ENCODE measurements around the gene TXNDC11.

TXNDC11 gene

DNA sequence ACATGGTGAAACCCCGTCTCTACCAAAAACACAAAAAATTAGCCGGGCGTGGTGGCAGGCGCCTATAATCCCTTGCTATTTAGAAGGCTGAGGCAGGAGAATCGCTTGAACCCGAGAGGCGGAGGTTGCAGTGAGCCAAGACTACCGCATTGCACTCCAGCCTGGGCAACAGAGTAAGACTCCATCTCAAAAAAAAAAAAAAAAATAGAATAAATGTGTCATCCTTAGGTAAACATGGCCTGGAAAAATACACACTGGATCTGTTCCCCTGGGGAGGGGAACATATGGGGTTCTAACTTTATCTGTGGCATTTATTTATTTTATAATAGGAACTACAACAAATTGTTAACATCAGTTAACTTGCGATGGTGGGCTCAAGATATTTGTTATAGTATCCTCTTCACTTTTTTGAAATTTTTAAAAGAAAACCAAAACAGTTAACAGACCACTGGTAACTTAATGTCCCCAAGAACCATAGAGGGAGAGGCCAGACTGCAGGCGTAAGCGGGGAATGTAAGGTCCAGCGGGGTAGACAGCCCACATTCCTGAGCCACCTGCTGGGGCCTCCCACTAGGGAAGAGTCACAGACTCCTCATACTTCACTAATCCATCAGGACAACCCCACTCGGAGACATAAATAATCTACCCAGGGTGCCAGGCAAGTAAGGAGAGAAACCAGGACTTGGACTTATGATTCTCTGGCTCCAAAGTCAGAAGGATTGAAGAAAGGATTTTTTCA lies 12.5 kb upstream of the TXNDC11 start:
- no peaks in the 10 kb centered on the region for H4K20me1 ChIP-seq (ENCODE audit: insufficient read depth)
- no peaks in the 10 kb centered on the region for H3K27me3 ChIP-seq (ENCODE audit: insufficient read depth, low read depth)
- H3K4me3 ChIP-seq (IDR thresholded peaks at IDR 0.05; ENCODE audit: insufficient read depth, low read depth, low read length) = no peak overlapping the region
- H3K9ac ChIP-seq = no peak overlapping the region
- no peak overlapping the region for H3K27ac ChIP-seq
- no peaks in the 10 kb centered on the region for H3K4me1 ChIP-seq (ENCODE audit: low read depth, poor library complexity, severe bottlenecking)
- H3K4me2 ChIP-seq = no peak overlapping the region
- TF ChIP-seq, protein P1, sequence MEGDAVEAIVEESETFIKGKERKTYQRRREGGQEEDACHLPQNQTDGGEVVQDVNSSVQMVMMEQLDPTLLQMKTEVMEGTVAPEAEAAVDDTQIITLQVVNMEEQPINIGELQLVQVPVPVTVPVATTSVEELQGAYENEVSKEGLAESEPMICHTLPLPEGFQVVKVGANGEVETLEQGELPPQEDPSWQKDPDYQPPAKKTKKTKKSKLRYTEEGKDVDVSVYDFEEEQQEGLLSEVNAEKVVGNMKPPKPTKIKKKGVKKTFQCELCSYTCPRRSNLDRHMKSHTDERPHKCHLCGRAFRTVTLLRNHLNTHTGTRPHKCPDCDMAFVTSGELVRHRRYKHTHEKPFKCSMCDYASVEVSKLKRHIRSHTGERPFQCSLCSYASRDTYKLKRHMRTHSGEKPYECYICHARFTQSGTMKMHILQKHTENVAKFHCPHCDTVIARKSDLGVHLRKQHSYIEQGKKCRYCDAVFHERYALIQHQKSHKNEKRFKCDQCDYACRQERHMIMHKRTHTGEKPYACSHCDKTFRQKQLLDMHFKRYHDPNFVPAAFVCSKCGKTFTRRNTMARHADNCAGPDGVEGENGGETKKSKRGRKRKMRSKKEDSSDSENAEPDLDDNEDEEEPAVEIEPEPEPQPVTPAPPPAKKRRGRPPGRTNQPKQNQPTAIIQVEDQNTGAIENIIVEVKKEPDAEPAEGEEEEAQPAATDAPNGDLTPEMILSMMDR (conservative IDR thresholded peaks at IDR 0.05; ENCODE audit: low read depth, low read length) = no peak
- H3K79me2 ChIP-seq (ENCODE audit: insufficient read depth, low read depth) = no peaks in the 10 kb centered on the region
- H3K36me3 ChIP-seq (ENCODE audit: insufficient read depth) = peaks cover 23% of the 10 kb centered on the region; the same call in 1 of the 2 replicates
- H2AFZ ChIP-seq (ENCODE audit: low read depth) = no peak overlapping the region

DNA sequence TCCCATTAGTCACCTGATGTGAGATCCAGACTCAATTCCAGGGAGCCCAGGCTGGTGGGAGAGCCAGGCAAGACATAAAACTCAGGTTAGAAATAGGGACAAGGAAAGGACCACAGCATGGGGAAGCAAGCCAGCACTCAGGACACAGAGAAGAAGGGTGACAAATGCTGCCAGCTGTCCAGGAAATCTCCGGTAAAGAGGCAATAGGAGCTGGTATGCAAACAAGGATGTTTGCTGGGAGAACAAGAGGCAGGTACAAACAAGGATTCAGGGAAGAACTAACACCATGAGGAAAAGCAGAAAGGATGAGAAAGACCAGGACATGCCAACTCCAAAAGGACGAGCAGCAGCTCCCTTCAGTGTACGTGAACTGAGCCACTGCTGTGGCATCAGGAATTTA lies 10.2 kb upstream of the TXNDC11 start:
- H3K4me3 ChIP-seq (IDR thresholded peaks at IDR 0.05; ENCODE audit: insufficient read depth, low read depth, low read length) = no peak overlapping the region
- H3K27me3 ChIP-seq (ENCODE audit: insufficient read depth, low read depth) = no peaks in the 10 kb centered on the region
- no peak overlapping the region for H3K27ac ChIP-seq
- H3K36me3 ChIP-seq (ENCODE audit: insufficient read depth) = peaks cover 24% of the 10 kb centered on the region; the same call in 1 of the 2 replicates
- H3K4me2 ChIP-seq = no peak overlapping the region
- TF ChIP-seq, protein P1 (conservative IDR thresholded peaks at IDR 0.05; ENCODE audit: low read depth, low read length) = no peak
- H3K79me2 ChIP-seq (ENCODE audit: insufficient read depth, low read depth) = no peaks in the 10 kb centered on the region
- H3K9ac ChIP-seq = no peak overlapping the region
- H3K4me1 ChIP-seq (ENCODE audit: low read depth, poor library complexity, severe bottlenecking) = peaks cover 17% of the 10 kb centered on the region
- no peaks in the 10 kb centered on the region for H4K20me1 ChIP-seq (ENCODE audit: insufficient read depth)
- no peak overlapping the region for H2AFZ ChIP-seq (ENCODE audit: low read depth)

DNA sequence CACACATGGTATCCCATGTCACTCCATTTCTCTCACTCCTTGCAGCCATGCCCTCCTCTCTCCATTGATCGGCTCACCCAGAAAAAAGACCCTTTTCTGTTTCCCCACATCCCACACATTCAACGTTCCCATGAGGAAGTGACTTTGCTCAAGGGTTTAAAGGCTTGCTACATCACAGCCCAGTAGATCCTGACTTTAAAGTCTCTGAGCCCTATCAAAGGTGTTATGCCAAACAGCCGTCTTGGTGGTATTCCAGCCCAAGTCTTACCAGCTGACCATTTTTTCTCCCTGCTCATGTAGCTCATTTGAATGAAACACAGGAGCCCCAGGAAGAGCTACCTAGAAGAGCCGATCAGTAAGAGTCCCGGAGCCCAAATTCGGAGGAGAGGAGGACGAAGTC lies 7.4 kb upstream of the TXNDC11 start:
- Histone ChIP-seq H4K20me1 (ENCODE audit: insufficient read depth) (no peaks in the 10 kb centered on the region), H3K27me3 (ENCODE audit: insufficient read depth, low read depth) (no peaks in the 10 kb centered on the region), H3K79me2 (ENCODE audit: insufficient read depth, low read depth) (no peaks in the 10 kb centered on the region), H3K36me3 (ENCODE audit: insufficient read depth) (peaks cover 15% of the 10 kb centered on the region; the same call in 1 of the 2 replicates), H3K27ac (no peak overlapping the region; the same call in 1 of the 2 replicates), H3K4me1 (ENCODE audit: low read depth, poor library complexity, severe bottlenecking) (peaks cover 44% of the 10 kb centered on the region), H3K9ac (no peak overlapping the region), H3K4me2 (no peak overlapping the region), H3K4me3 (IDR thresholded peaks at IDR 0.05; ENCODE audit: insufficient read depth, low read depth, low read length) (no peak overlapping the region), H2AFZ (ENCODE audit: low read depth) (no peak overlapping the region)
- TF ChIP-seq, protein P1 (conservative IDR thresholded peaks at IDR 0.05; ENCODE audit: low read depth, low read length) = no peak

DNA sequence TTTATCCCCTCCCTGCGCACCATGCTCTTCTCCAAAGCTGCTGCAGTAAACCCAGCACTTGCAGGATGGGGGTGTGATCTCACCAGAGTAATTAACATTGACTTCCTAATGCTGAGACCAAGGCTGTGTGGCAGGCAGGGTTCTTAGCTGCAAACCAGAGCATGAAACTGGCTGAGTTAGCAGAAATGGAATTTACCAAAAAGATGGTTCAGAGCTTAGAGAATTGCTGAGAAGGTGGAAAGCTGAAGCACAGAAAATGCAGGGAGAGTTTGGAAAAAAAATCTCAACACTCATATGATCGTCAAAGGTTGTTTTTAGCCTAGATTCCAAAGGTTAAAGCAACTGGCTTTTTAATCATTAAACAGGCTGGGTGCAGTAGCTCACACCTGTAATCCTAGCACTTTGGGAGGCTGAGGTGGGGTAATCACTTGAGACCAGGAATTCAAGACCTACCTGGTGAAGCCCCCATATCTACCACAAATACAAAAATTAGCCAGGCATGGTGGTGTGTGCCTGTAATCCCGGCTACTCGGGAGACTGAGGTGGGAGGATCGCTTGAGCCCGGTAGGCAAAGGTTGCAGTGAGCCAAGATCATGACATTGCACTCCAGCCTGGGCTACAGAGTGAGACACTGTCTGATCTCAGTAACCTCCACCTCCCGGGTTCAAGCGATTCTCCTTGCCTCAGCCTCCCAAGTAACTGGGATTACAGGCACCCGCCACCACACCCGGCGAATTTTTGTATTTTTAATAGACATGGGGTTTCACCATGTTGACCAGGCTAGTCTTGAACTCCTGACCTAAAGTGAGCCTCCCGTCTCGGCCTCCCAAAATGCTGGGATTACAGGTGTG lies 6.0 kb upstream of the TXNDC11 start:
- Histone ChIP-seq H3K27ac (peak overlapping the region; percentile 64), H3K27me3 (ENCODE audit: insufficient read depth, low read depth) (no peaks in the 10 kb centered on the region), H4K20me1 (ENCODE audit: insufficient read depth) (no peaks in the 10 kb centered on the region), H3K36me3 (ENCODE audit: insufficient read depth) (peaks cover 15% of the 10 kb centered on the region; the same call in 1 of the 2 replicates), H3K4me3 (IDR thresholded peaks at IDR 0.05; ENCODE audit: insufficient read depth, low read depth, low read length) (no peak overlapping the region), H3K79me2 (ENCODE audit: insufficient read depth, low read depth) (no peaks in the 10 kb centered on the region), H3K4me1 (ENCODE audit: low read depth, poor library complexity, severe bottlenecking) (peaks cover 58% of the 10 kb centered on the region), H2AFZ (ENCODE audit: low read depth) (no peak overlapping the region), H3K4me2 (peak overlapping the region; percentile 61), H3K9ac (peak overlapping the region; percentile 0; the same call in 1 of the 2 replicates)
- TF ChIP-seq, protein P1 (conservative IDR thresholded peaks at IDR 0.05; ENCODE audit: low read depth, low read length) = no peak
